Measurements from ENCODE around the gene PLEKHG4B. TPM values are rescaled to one million over a fixed set of nuclear protein-coding genes. Genes with fewer than 3 reads are reported as not detected.

PLEKHG4B gene
- total RNA-seq, 1 experiment from 2014 or later, result 0.28 TPM

GRCh38 chr5:128446-128845 lies 36.5 kb downstream of the PLEKHG4B start:
- intact Hi-C loops (cut with micrococcal nuclease; ENCODE audit: unreplicated experiment), result no loop called here
- no peaks in the 10 kb centered on the region for H3K4me1 ChIP-seq (ENCODE audit: insufficient read depth, low read length, poor library complexity, severe bottlenecking)
- no peak overlapping the region for H3K27ac ChIP-seq (ENCODE audit: low read depth, low read length, poor library complexity, severe bottlenecking)
- ChIA-PET CTCF (no interaction called here), POLR2A (ENCODE audit: low non-redundant PET) (no interaction called here)
- no TSS peak for BruUV-seq (replicated peaks)
- no peaks in the 10 kb centered on the region for H3K27me3 ChIP-seq (replicated peaks; ENCODE audit: insufficient read depth, low read depth, low read length, poor library complexity)
- DNase-seq (ENCODE audit: low spot score), result no peak
- no peak overlapping the region for H3K4me3 ChIP-seq (ENCODE audit: low read depth, low read length, poor library complexity, severe bottlenecking)
- H3K9me3 ChIP-seq (ENCODE audit: low read depth, low read length, poor library complexity, severe bottlenecking), result peaks cover 6% of the 10 kb centered on the region
- TF ChIP-seq EZH2 (IDR thresholded peaks at IDR 0.05; ENCODE audit: borderline replicate concordance, low read depth, low read length, poor library complexity, severe bottlenecking) (no peak), CTCF (conservative IDR thresholded peaks at IDR 0.05; ENCODE audit: low read depth, low read length) (no peak)
- no peaks in the 10 kb centered on the region for H3K36me3 ChIP-seq (ENCODE audit: insufficient read depth, low read length, poor library complexity, severe bottlenecking)

GRCh38 chr5:129148-129547 lies 37.2 kb downstream of the PLEKHG4B start:
- H3K36me3 ChIP-seq (ENCODE audit: insufficient read depth, low read length, poor library complexity, severe bottlenecking), result no peaks in the 10 kb centered on the region
- H3K27ac ChIP-seq (ENCODE audit: low read depth, low read length, poor library complexity, severe bottlenecking), result no peak overlapping the region
- CTCF ChIA-PET, result no interaction called here
- no peaks in the 10 kb centered on the region for H3K27me3 ChIP-seq (replicated peaks; ENCODE audit: insufficient read depth, low read depth, low read length, poor library complexity)
- intact Hi-C loops (cut with micrococcal nuclease; ENCODE audit: unreplicated experiment), result no loop called here
- DNase-seq (ENCODE audit: low spot score), result no peak
- peaks cover 6% of the 10 kb centered on the region for H3K9me3 ChIP-seq (ENCODE audit: low read depth, low read length, poor library complexity, severe bottlenecking)
- BruUV-seq (replicated peaks), result no TSS peak
- H3K4me1 ChIP-seq (ENCODE audit: insufficient read depth, low read length, poor library complexity, severe bottlenecking), result no peaks in the 10 kb centered on the region
- TF ChIP-seq CTCF (conservative IDR thresholded peaks at IDR 0.05; ENCODE audit: low read depth, low read length), result no peak
- no peak for TF ChIP-seq EZH2 (IDR thresholded peaks at IDR 0.05; ENCODE audit: borderline replicate concordance, low read depth, low read length, poor library complexity, severe bottlenecking)
- H3K4me3 ChIP-seq (ENCODE audit: low read depth, low read length, poor library complexity, severe bottlenecking), result no peak overlapping the region
- POLR2A ChIA-PET (ENCODE audit: low non-redundant PET), result no interaction called here

GRCh38 chr5:129820-130219 lies 37.9 kb downstream of the PLEKHG4B start:
- H3K36me3 ChIP-seq (ENCODE audit: insufficient read depth, low read length, poor library complexity, severe bottlenecking), result no peaks in the 10 kb centered on the region
- ChIA-PET POLR2A (ENCODE audit: low non-redundant PET) (no interaction called here), CTCF (no interaction called here)
- no peak overlapping the region for H3K27ac ChIP-seq (ENCODE audit: low read depth, low read length, poor library complexity, severe bottlenecking)
- H3K9me3 ChIP-seq (ENCODE audit: low read depth, low read length, poor library complexity, severe bottlenecking), result peaks cover 6% of the 10 kb centered on the region
- H3K4me3 ChIP-seq (ENCODE audit: low read depth, low read length, poor library complexity, severe bottlenecking), result no peak overlapping the region
- no peak for TF ChIP-seq EZH2 (IDR thresholded peaks at IDR 0.05; ENCODE audit: borderline replicate concordance, low read depth, low read length, poor library complexity, severe bottlenecking)
- DNase-seq (ENCODE audit: low spot score), result no peak
- no TSS peak for BruUV-seq (replicated peaks)
- H3K27me3 ChIP-seq (replicated peaks; ENCODE audit: insufficient read depth, low read depth, low read length, poor library complexity), result no peaks in the 10 kb centered on the region
- H3K4me1 ChIP-seq (ENCODE audit: insufficient read depth, low read length, poor library complexity, severe bottlenecking), result no peaks in the 10 kb centered on the region
- intact Hi-C loops (cut with micrococcal nuclease; ENCODE audit: unreplicated experiment), result no loop called here

GRCh38 chr5:130601-131131 lies 38.7 kb downstream of the PLEKHG4B start:
- no peaks in the 10 kb centered on the region for H3K27me3 ChIP-seq (replicated peaks; ENCODE audit: insufficient read depth, low read depth, low read length, poor library complexity)
- TF ChIP-seq EZH2 (IDR thresholded peaks at IDR 0.05; ENCODE audit: borderline replicate concordance, low read depth, low read length, poor library complexity, severe bottlenecking), result no peak
- H3K4me1 ChIP-seq (ENCODE audit: insufficient read depth, low read length, poor library complexity, severe bottlenecking), result no peaks in the 10 kb centered on the region
- BruUV-seq (replicated peaks), result no TSS peak
- H3K9me3 ChIP-seq (ENCODE audit: low read depth, low read length, poor library complexity, severe bottlenecking), result peaks cover 4% of the 10 kb centered on the region
- POLR2A ChIA-PET (ENCODE audit: low non-redundant PET), result no interaction called here
- intact Hi-C loops (cut with micrococcal nuclease; ENCODE audit: unreplicated experiment), result no loop called here
- CTCF ChIA-PET, result no interaction called here
- H3K36me3 ChIP-seq (ENCODE audit: insufficient read depth, low read length, poor library complexity, severe bottlenecking), result no peaks in the 10 kb centered on the region
- no peak overlapping the region for H3K4me3 ChIP-seq (ENCODE audit: low read depth, low read length, poor library complexity, severe bottlenecking)
- no peak for DNase-seq (ENCODE audit: low spot score)
- H3K27ac ChIP-seq (ENCODE audit: low read depth, low read length, poor library complexity, severe bottlenecking), result no peak overlapping the region

All from A673 (cell line).